HG03066 (cell line): ENCODE results near the gene CHTOP.
A peak's percentile ranks its signal among the peaks of the same experiment; 100 is the strongest.
"Not testable (repeated sequence)": the region's sequence is repeated elsewhere in the genome, so short reads cannot be mapped to it uniquely, and the experiment has no call there.

Experiments used
- ATAC-seq: cut with Tn5 transposase; IDR thresholded peaks from one replicate; pipeline ENCODE4 v1.9.1; 2021; ENCODE audit warnings: low read depth; ENCODE audit not compliant: unreplicated experiment

The CHTOP gene

GRCh38 chr1:153633754-153634665 lies at the start of gene CHTOP:
Gene CHTOP (plus strand): TSS chr1:153634066. CDS start chr1:153636589, 2,523 bp downstream.
- peak; percentile 87 for ATAC-seq

- no peak for ATAC-seq
Observed at GRCh38 chr1:153585006-153585405, 48.9 kb upstream of the CHTOP start.

DNA sequence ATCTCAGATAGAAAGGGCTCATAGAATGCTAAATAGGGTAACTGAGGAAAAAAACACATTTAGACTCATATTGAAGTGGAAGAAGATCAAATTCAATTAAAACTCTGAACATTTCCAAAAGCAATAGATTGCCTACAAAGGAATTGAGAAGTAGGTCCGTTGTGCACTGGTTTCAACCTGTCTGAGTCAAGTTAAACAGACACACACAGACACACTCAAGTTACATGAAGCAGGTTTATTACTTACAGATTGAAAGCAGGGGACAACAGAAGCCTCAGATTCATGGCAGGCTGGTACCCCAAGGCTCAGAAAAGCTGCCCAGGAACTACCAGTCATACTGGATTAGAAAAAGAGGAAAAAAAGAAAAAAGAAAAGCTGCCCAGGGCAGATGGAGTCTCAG lies 47.5 kb upstream of the CHTOP start:
- no peak for ATAC-seq

DNA sequence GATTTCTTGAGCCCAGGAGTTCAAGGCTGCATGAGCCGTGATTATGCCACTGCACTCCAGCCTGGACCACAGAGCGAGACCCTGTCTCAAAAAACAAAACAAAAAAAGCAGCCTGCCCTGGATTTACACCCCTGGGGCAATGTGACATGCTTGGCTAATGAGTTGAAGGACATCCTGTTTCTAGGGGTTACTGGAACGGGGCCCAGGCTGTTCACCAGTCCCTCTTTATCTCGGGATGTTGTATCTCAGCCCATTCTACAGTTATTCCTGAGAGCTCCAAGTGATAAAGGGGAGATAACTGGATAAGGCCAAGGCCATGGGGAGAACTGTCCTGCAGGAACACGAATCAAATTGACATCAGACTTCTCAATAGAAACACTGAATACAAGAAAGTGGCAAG lies 46.6 kb upstream of the CHTOP start:
- ATAC-seq: no peak

- not testable (repeated sequence) for ATAC-seq
Observed at GRCh38 chr1:153588033-153588432, 45.8 kb upstream of the CHTOP start.

DNA sequence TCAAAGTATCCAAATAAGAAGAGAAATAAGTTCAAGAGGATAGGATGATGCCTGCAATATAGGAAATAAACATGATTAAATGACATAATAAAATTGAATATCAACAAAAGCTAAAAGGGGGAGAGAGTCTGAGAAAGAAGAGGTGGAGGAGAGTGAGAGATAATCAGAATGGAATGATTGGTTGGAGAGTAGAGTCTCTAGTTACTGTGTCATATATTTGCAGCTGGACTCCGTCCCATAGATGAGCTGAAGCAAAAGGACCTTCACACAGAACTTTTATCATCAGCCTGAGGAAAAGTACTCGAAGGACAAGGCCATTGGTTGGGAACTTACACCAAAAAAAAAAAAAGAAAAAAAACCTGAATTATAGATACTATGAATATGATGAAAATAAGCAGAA lies 45.4 kb upstream of the CHTOP start:
- ATAC-seq: no peak

DNA sequence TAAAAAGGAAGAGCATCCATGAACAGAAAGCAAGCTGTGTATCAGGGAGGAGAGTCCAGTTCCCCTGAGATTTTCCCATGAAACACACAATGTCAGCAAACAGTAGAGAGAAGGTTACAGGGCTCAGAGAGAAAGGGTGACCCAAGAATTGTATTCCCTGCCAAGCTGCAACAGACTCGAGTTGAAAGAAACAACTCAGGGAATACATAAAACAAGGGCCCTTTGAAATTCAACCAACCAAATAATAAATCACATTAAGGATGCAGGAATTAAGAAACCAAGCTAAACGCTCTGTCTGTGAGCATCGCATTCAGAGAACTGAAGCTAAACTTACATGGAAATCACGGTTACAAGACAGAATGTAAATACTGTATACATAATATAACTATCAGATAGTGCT lies 41.1 kb upstream of the CHTOP start:
- ATAC-seq: no peak

- no peak for ATAC-seq
Observed at GRCh38 chr1:153597206-153597605, 36.7 kb upstream of the CHTOP start.

GRCh38 chr1:153598309-153599172 lies 35.3 kb upstream of the CHTOP start:
- peak; percentile 91 for ATAC-seq

- ATAC-seq: no peak
Observed at GRCh38 chr1:153599847-153600246, 34.0 kb upstream of the CHTOP start.

GRCh38 chr1:153602749-153603148 lies 31.1 kb upstream of the CHTOP start:
- ATAC-seq: no peak

- no peak for ATAC-seq
Observed at GRCh38 chr1:153606194-153606593, 27.7 kb upstream of the CHTOP start.

DNA sequence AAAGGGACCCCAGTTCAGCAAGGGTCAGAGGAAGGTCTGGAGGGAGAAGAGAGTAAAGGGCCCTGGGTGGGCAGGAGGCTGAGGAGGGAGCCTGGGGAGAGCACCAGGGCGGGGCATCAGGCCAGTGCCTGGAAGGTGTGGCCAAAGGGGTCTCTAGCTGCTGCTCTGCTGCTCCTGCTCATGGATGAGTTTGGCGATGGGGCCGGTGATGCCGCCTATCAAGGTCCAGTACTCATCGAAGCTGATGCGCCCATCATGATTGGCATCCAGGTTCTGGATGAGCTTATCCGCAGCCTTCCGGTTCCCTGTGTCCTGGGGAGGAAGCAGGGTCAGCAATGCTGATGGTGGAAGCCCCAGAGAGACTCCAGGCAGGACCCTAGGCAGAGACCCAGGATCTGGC lies 26.5 kb upstream of the CHTOP start:
- ATAC-seq: no peak

DNA sequence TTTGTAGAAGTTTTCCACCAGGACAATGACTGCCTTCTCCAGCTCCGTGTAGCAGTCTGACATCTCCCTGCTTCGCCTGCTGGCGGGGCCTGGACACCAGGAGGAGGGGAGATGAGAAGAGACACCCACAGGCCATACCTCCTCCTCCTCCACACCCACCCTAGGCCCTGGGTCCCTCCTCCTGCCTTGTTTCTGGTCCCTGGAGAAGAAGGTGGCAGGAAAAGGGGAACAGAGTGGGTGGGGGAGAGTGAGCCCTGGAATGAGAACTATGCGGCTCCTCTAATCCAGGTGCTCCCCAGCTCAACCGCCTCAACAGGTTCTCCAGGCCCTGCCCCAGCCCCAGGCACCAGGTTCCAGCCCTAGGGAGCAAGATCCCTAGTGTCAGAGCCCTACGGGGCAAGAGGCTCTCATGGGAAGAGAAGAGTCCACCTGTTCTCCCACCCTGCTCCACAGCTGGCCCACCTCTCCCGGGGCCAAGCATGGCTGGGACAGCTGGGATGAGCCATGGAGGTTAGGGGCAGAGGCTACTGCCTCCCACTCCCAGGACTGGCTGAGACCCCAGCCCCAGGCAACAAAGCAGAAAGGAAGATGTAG lies 25.7 kb upstream of the CHTOP start:
- ATAC-seq: no peak

- no peak for ATAC-seq
Observed at GRCh38 chr1:153608742-153609584, 24.9 kb upstream of the CHTOP start.

- no peak for ATAC-seq
Observed at GRCh38 chr1:153609585-153609907, 24.3 kb upstream of the CHTOP start.

GRCh38 chr1:153610334-153610733 lies 23.5 kb upstream of the CHTOP start:
- ATAC-seq: no peak

- ATAC-seq: no peak
Observed at GRCh38 chr1:153610811-153611301, 23.0 kb upstream of the CHTOP start.

DNA sequence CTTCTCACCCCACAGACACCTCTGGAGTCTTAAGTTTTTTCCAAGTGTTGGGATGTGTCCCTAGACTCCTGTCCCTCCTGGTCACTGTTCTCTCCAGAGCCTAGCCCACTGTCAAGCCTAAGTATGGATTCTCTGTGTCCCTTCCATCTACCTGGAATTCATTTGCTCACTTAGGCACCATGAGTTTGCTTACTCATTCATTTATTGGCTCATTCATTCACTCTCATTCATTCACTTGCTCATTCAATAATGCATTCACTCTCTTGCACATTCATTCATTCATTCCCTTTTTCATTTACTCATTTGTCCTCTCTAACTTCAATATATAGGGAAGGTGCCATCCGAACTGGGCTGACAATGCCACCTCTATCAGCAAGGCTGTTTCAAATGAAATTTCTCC lies 22.5 kb upstream of the CHTOP start:
- ATAC-seq: no peak

DNA sequence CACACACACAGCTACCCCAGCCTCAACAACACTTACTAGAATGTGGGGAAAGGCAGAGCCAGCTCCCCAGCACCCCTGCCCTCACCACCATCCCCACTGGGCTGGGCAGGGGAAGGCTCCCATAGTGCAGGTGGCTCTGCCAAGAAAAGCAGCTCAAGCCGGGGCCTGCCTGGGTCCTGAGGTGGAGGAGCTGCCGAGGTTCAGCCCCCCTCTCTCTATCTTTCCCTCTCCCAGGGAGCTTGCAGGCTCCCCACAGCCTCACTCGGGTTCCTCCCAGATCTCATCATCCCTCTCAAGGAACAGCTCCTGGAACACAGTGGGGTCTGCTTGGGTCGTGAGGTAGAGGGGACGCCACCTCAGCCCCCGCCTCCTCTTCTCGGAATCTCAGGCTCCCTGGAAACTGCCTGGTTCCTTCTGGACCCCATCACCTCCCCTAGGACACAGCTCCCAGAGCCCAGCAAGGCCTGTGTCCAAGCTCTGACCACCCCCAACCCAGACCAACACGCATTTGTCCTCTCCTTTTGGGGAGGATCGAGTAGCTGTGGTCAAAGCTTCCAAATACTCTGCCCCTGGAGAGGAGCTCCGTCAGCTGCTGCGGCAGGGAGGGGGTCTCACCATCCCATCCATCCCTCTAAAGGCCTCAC lies 21.6 kb upstream of the CHTOP start:
- no peak for ATAC-seq
